Tibial nerve (tissue), 4 donors: ENCODE measurements around the gene CXCR6. TPM values are rescaled to one million over a fixed set of nuclear protein-coding genes. Genes with fewer than 3 reads are reported as not detected.

Experiments used
- DNase-seq, 2 donors: peaks; one replicate each; pipeline ENCODE4 v3.0.0-alpha.2; 2019; ENCODE audit warnings: low spot score in 2 of 2
- H3K27ac ChIP-seq, 4 donors: fragments of 200-600 bp; sonication (generic) in 3 of 4; one replicate each; pipeline ENCODE4 v1.5.1; 2017 to 2019; ENCODE audit warnings: mild to moderate bottlenecking in 1 of 4
- H3K27me3 ChIP-seq, 2 donors: fragments of 200-600 bp; sonication (generic) in 1 of 2; one replicate each; pipeline versions ENCODE4 v1.5.1 to v1.6.0; 2017 to 2019
- H3K36me3 ChIP-seq, 3 donors: fragments of 200-600 bp; sonication (generic); one replicate each; pipeline ENCODE4 v1.5.1; 2018 to 2019
- H3K4me1 ChIP-seq, 4 donors: fragments of 200-600 bp; sonication (generic) in 3 of 4; one replicate each; pipeline ENCODE4 v1.5.1; 2017 to 2019
- H3K4me3 ChIP-seq, 4 donors: fragments of 200-600 bp; sonication (generic) in 3 of 4; one replicate each; pipeline ENCODE4 v1.5.1; 2017 to 2019; ENCODE audit warnings: mild to moderate bottlenecking in 1 of 4, moderate library complexity in 1 of 4
- H3K9me3 ChIP-seq, 4 donors: fragments of 200-600 bp; sonication (generic) in 3 of 4; one replicate each; pipeline ENCODE4 v1.5.1; 2017 to 2019
- EP300 ChIP-seq, 2 donors: sonication (generic); formaldehyde crosslinking; IDR thresholded peaks; one replicate each; pipeline ENCODE4 v1.6.1; 2017; ENCODE audit warnings: antibody characterized with exemption in 2 of 2, mild to moderate bottlenecking in 1 of 2
- POLR2A ChIP-seq, 2 donors: fragments of 450-650 bp; IDR thresholded peaks; one replicate each; pipeline ENCODE4 v1.6.1; 2017; ENCODE audit warnings: antibody characterized with exemption in 2 of 2, mild to moderate bottlenecking in 2 of 2, moderate library complexity in 2 of 2
- WGBS, 2 donors: methylation state at CpG; one replicate each; pipeline ENCODE4 v1.1.5; 2018; 5-methylcytosine and 5-hydroxymethylcytosine counted together
- total RNA-seq, 4 donors: library from RNA; depleted of rRNA; stranded (reverse); fragments of >200 nt; gene quantifications; one replicate each; pipeline ENCODE4 v1.1.0, GENCODE V29; 2016
- TF ChIP-seq, protein P1 (sequence below), 5 experiments: fragments of 200-600 bp in 3 of 5; fragments of 450-650 bp in 2 of 5; sonication (generic) in 3 of 5; IDR thresholded peaks; one replicate each; pipeline ENCODE4 v1.5.1; 2016 to 2019; ENCODE audit warnings: antibody characterized with exemption in 5 of 5, mild to moderate bottlenecking in 3 of 5, moderate library complexity in 2 of 5

The CXCR6 gene
- total RNA-seq, 4 donors from 2014 or later, result 0.87 to 2.7 (median 2.1) TPM; not detected in 1

DNA sequence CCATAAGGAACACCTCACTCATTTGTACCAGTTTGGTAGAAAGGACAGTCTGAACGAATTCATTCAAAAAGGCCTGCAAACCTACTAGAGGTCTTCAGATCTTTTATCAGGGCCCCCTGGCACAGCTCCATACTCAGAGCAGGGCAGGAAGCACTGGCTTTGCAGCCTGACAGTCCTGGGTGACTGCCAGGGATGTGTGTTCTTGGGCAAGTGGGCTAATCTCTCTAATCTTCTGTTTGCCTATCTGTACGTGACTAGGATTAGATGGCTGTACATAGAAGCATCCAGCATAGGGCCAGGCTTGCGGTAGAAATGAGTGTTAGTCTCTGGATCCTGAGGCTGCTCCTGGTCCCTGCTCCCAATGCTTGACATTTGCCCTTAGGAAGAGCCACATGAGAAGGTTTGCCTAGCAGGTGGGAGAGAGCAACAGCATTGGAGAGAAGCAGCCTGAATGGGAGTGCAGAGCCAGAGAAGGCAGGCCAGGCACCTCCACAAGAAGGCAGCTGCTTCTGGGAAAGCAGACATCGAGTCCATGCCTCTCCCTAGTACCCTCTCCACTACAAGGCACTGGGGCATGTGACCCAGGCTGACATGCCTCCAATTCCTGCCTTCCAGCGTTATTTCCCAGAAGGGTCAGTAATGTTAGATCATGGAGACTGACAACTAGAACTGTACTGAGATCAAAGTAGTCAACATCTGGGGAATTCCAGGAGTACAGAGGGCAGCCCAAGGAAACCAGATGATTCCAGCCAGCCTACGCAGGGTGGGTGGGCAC, 1.0 kb upstream of the CXCR6 start:
- Histone ChIP-seq H3K4me3 (no peak overlapping the region), H3K27ac (no peak overlapping the region), H3K9me3 (peaks cover 0 to 6% (median 0%) of the 10 kb centered on the region in 4 donors), H3K36me3 (peaks cover 0 to 74% (median 0%) of the 10 kb centered on the region in 3 donors), H3K4me1 (peaks cover 0 to 7% (median 0%) of the 10 kb centered on the region in 4 donors), H3K27me3 (no peaks in the 10 kb centered on the region)
- no peak for TF ChIP-seq POLR2A (IDR thresholded peaks at IDR 0.05)
- DNase-seq, result no peak
- 67 to 79% methylated on average over 5 of the region's 6 CpGs for WGBS, 2 donors

DNA sequence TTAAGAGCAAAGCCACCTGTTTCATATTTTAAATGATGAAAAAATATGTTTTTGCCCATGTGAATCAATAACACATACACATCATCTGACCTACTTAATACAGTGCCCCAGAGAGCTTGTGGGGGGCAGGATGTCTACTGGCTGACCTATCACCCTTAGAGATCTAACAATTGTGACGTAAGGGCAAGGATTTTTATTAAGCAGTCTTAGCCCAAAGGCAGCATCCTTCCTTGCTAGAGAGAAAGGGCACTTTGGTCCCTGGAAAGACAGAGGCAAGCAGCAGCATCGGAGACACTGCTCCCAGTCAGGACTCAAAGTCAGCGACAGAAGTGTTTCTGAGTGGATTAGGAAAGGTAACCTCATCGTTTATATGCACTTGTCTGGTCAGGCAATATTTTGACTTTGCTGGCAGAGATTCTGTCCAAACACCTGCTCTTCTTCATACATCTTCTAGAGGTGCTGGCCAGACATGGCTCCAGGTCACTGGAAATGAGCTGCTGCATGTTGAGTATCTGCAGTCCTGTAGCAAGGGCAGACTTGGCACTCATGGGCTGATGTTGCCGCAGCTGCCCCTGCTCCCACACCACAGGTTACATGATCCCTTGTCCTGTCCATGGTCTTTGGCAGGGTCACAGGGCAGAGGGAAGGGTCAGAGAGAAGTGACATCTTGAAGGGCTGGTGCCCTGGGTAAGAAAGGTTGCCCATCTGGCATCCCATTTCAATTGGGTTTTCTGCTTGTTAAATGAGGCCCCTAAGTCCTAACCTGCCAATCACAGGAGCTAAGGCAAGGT, 1.8 kb downstream of the CXCR6 start:
- Histone ChIP-seq H3K27ac (no peak overlapping the region), H3K4me3 (no peak overlapping the region), H3K4me1 (no peaks in the 10 kb centered on the region), H3K27me3 (no peaks in the 10 kb centered on the region), H3K9me3 (peaks cover 0 to 6% (median 0%) of the 10 kb centered on the region in 4 donors), H3K36me3 (peaks cover 0 to 92% (median 5%) of the 10 kb centered on the region in 3 donors)
- WGBS, 2 donors, result 87 to 89% methylated on average over 5 of the region's 5 CpGs
- TF ChIP-seq EP300 (IDR thresholded peaks at IDR 0.05) (no peak), POLR2A (IDR thresholded peaks at IDR 0.05) (no peak)
- TF ChIP-seq, protein P1, sequence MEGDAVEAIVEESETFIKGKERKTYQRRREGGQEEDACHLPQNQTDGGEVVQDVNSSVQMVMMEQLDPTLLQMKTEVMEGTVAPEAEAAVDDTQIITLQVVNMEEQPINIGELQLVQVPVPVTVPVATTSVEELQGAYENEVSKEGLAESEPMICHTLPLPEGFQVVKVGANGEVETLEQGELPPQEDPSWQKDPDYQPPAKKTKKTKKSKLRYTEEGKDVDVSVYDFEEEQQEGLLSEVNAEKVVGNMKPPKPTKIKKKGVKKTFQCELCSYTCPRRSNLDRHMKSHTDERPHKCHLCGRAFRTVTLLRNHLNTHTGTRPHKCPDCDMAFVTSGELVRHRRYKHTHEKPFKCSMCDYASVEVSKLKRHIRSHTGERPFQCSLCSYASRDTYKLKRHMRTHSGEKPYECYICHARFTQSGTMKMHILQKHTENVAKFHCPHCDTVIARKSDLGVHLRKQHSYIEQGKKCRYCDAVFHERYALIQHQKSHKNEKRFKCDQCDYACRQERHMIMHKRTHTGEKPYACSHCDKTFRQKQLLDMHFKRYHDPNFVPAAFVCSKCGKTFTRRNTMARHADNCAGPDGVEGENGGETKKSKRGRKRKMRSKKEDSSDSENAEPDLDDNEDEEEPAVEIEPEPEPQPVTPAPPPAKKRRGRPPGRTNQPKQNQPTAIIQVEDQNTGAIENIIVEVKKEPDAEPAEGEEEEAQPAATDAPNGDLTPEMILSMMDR (IDR thresholded peaks at IDR 0.05), result no peak
- no peak for DNase-seq

DNA sequence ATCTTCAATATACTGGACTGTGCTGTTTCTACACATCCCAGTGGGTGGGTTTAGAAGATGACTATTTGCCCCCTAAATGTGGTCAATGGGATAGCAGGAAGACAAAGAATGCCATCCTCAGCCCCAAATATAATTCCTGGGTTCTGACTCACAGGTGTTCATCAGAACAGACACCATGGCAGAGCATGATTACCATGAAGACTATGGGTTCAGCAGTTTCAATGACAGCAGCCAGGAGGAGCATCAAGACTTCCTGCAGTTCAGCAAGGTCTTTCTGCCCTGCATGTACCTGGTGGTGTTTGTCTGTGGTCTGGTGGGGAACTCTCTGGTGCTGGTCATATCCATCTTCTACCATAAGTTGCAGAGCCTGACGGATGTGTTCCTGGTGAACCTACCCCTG, 3.0 kb downstream of the CXCR6 start:
- 100% methylated on average over 1 of the region's 1 CpG for WGBS, 2 donors
- Histone ChIP-seq H3K27ac (no peak overlapping the region), H3K27me3 (no peaks in the 10 kb centered on the region), H3K4me1 (no peaks in the 10 kb centered on the region), H3K9me3 (no peaks in the 10 kb centered on the region), H3K36me3 (peaks cover 0 to 92% (median 5%) of the 10 kb centered on the region in 3 donors), H3K4me3 (no peak overlapping the region)
- TF ChIP-seq EP300 (IDR thresholded peaks at IDR 0.05) (no peak), POLR2A (IDR thresholded peaks at IDR 0.05) (no peak)
- TF ChIP-seq, protein P1 (IDR thresholded peaks at IDR 0.05), result no peak
- DNase-seq, result no peak

DNA sequence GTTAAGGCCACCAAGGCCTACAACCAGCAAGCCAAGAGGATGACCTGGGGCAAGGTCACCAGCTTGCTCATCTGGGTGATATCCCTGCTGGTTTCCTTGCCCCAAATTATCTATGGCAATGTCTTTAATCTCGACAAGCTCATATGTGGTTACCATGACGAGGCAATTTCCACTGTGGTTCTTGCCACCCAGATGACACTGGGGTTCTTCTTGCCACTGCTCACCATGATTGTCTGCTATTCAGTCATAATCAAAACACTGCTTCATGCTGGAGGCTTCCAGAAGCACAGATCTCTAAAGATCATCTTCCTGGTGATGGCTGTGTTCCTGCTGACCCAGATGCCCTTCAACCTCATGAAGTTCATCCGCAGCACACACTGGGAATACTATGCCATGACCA, 3.6 kb downstream of the CXCR6 start:
- WGBS, 2 donors, result 97 to 100% methylated on average over 3 of the region's 3 CpGs
- Histone ChIP-seq H3K27me3 (no peaks in the 10 kb centered on the region), H3K4me1 (no peaks in the 10 kb centered on the region), H3K27ac (no peak overlapping the region), H3K36me3 (peaks cover 0 to 92% (median 5%) of the 10 kb centered on the region in 3 donors), H3K9me3 (no peaks in the 10 kb centered on the region), H3K4me3 (no peak overlapping the region)
- TF ChIP-seq, protein P1 (IDR thresholded peaks at IDR 0.05), result no peak
- no peak for TF ChIP-seq POLR2A (IDR thresholded peaks at IDR 0.05)
- no peak for TF ChIP-seq EP300 (IDR thresholded peaks at IDR 0.05)
- DNase-seq, result no peak

DNA sequence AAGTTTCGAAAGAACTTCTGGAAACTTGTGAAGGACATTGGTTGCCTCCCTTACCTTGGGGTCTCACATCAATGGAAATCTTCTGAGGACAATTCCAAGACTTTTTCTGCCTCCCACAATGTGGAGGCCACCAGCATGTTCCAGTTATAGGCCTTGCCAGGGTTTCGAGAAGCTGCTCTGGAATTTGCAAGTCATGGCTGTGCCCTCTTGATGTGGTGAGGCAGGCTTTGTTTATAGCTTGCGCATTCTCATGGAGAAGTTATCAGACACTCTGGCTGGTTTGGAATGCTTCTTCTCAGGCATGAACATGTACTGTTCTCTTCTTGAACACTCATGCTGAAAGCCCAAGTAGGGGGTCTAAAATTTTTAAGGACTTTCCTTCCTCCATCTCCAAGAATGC, 4.1 kb downstream of the CXCR6 start:
- no peak overlapping the region for H3K4me3 ChIP-seq
- H3K9me3 ChIP-seq, result no peaks in the 10 kb centered on the region
- 86 to 100% methylated on average over 3 of the region's 3 CpGs for WGBS, 2 donors
- peaks cover 2 to 92% (median 7%) of the 10 kb centered on the region in 3 donors for H3K36me3 ChIP-seq
- TF ChIP-seq POLR2A (IDR thresholded peaks at IDR 0.05), result no peak
- TF ChIP-seq EP300 (IDR thresholded peaks at IDR 0.05), result no peak
- TF ChIP-seq, protein P1 (IDR thresholded peaks at IDR 0.05), result no peak
- H3K27ac ChIP-seq, result no peak overlapping the region
- DNase-seq, result no peak
- H3K4me1 ChIP-seq, result no peaks in the 10 kb centered on the region
- H3K27me3 ChIP-seq, result no peaks in the 10 kb centered on the region
